GM21423 (cell line): ENCODE data around the gene PRMT7.

Experiments
- ATAC-seq: cut with Tn5 transposase; IDR thresholded peaks from one replicate; pipeline ENCODE4 v1.9.1; 2021; ENCODE audit warnings: mild to moderate bottlenecking, moderate library complexity; ENCODE audit not compliant: unreplicated experiment

Gene PRMT7

DNA sequence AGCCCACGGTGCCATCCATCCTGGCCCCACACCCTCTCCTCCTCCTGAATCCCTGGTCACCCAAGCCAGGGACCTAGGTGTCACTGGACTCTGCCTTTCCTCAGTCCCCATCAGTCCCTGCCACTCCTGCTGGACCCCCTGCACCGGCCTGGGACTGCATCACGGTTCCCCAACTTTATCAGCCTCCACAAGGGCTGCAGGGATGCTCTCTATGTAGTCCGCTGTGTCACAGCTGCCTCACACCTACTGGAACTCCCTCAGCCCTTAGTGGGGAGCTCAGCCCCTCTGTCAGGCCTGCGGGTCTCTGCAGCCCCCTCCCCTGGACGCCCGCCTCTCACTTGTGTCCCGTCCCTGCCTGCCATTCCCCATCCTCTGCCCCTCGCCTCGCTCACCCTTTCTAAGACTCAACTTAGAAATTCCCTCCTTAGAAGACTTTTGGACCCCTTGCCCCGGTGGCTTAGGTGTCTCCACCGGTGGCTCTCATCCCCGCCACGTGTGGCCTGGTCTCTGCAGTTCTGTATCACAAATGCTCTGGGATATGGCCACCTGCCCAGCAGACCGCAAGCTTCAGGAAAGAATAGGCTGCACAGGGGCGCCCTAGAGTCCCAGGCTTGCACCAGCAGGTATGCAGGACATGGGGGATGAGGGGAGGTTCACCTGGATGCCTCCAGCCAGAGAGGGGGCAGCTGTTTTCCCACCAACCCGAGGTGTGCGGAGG is 62.9 kb downstream of the PRMT7 start:
- no peak for ATAC-seq

DNA sequence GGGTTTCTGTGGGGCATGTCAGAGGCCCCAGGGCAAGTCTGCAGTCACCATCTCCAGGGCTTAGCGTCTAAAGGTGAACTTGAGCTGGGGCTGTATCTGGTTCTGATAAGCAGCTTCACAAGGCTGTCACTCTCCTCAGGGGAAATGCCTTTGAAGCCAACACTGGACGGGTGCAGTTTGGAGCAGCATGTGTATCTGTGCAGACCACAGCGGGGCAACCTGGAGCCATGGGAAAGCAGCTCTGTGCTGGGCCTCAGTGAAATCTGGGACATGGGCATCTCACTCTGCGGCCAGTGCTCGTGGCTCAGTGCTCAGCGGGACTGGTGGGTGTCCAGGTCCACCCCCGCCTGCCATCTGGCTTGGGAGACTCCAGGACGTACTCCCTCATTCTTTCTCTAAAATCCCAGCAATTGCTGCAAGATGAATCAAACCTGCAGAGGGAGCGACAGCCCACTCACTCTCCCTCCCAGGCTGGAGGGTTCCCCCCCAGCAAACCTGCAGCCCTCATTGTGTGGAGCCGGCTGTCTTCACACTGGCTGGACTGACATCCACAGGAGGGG is 63.5 kb downstream of the PRMT7 start:
- no peak for ATAC-seq

GRCh38 chr16:68374961-68375660 is 64.3 kb downstream of the PRMT7 start:
- no peak for ATAC-seq

DNA sequence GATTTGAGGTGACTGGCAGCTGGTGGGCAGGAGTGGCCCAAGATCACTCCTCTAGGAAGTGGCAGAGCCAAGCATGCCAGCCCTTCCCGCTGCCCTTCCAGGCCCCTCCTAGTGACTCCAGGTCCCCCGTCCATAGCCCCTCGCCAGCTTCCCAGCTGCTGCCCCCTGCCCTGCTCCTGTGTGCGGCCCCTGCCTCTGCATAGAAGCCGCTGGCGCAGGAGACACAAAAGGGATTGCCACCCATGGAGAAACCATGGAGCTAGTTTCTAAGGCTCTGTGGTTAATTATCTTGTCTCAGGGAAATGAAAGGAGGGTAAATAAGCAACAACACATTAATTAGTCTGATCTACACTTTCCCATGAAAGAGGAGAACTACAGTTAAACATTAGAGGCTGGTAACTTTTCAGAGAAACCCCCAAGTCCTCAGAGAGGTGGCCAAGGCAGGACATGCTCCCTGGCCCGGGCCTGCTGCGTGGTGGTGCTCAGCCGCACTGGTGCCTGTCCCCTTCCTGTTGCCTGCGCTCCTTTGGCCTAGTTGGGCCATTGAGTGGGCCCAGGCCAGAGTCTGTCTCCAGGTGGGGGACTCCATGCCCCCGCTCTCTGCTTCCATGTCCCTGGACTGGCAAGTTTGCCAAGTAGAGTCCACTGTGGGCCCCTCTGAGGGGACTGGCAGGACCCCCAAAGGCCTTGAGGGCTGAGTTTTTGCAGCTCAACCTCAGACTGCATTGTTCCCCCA is 65.2 kb downstream of the PRMT7 start:
- no peak for ATAC-seq

GRCh38 chr16:68376590-68376989 is 65.8 kb downstream of the PRMT7 start:
- no peak for ATAC-seq

- ATAC-seq = no peak
Observed at GRCh38 chr16:68377221-68377620, 66.4 kb downstream of the PRMT7 start.

DNA sequence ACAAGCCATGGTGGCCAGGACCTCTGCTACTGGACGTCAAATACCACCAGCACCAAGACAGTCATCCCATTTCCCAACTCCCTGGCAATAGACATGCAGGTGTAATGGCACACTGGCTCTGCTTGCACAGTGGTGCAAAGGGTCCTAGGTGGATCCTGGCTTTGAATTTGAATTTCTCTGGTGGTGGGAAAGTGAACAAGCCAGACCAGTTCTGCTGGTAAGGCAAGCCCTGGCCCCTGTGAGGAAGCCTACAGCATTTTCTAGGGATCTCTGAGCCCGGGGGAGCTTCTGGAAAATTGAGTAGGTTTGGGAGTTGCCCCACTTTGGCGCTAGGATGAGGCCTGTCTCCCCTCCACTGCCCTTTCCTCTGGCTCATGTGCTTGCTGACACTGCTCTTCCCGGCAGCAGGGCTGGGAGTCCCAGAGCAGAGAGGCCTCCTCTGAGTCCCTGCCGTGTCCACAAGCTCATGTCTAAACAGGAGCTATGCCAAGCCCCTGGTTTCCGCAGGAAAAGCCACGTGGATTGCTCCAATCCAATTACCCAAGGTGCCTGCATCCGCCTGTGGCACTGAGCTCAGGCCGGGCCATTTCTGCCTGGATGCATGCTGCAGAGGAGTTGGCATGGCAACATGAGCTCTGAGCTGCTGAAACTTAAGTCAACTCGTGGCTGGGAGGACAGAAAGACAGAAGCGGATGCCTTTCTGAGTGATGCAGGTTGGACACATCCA is 67.0 kb downstream of the PRMT7 start:
- ATAC-seq = no peak

- ATAC-seq = no peak
Observed at GRCh38 chr16:68378436-68379415, 67.9 kb downstream of the PRMT7 start.

DNA sequence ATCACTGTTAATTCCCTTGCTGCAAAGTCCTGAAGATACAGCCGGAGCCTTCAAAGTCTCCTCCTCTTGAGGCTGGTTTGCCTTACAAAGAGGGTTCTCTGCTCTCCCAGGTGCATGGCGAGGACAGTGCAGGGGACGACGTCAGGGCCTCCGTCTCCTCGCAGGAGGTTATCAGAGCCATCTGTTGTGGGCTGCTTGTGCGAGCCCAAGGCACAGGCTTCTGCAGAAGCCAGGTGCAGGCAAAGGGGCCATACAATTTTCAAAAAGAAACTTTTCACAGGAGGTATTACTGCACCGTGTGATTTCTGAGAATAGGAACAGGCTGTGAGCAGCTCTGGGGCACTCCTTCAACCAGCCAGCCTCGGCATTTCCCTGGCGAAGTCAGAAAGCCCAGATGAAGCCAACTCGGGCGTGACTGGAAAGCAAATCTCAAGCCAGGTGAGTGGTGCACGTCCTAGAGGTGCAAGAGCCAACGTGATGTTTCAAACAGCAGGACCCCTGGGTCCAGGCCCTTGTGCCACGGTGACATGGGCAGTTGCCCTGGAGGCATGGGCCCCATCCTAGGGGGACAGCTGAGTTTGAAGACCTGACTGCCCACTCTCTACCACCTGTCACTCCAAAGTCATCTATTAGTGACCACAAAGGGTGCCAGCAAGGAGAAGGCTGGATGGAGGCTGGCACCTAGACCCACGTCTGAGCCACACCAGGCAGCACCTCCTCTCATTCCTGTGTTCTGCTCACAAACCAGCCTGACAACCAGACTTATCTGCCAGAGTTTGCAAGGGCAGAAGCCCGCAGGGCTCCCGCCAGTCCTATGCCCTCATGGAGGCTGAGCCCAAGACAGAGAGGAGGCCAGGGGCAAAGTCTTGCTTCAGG is 68.9 kb downstream of the PRMT7 start:
- ATAC-seq = no peak

DNA sequence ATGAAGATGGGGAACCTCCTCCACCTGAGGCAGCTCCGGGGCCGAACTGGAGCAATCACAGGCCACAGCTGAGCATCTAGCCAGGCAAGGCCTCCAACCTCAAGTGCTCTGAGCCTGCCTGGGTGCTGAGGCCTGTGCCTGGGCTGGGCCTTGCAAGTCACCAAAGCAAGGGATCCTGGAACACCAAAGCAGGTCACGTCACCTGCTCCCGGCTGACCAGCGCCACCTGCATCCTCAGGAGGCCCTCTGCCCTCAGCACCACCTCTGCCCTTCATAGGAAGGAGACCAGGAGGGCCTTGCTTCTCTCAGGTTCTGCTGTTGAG is 69.5 kb downstream of the PRMT7 start:
- no peak for ATAC-seq

DNA sequence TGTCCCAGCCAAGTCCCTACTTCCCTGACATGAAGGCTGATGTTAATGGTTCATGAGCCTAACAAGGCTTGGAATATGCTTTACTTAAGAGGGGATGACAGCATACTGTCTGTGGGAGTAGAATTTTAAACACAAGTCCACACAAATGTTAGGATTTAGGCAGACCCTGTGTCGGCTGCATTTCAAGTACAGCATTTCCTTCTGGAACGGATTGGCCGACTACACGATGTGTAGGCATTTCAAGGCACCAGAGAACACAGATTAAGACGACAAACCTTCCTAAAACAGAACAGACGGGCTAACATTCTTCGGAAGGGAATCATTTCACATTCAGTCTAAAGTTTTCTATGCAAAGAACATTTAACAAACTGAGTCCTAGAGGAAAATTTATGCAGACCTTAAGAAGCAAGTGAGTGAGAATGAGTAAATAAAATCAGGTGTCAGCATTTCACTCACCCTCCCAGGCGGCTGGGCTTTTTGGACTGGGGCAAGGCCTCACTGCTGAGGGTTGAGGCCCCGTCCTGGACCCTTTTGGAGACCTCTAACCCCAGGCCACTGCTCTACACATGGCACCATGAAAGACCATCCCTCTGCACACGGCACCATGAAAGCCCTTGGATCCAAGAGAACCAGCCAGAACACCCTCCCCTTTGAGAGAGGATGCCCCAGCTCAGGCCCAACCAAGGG is 70.0 kb downstream of the PRMT7 start:
- ATAC-seq = no peak

- no peak for ATAC-seq
Observed at GRCh38 chr16:68381363-68381724, 70.5 kb downstream of the PRMT7 start.

- no peak for ATAC-seq
Observed at GRCh38 chr16:68382296-68382718, 71.5 kb downstream of the PRMT7 start.

DNA sequence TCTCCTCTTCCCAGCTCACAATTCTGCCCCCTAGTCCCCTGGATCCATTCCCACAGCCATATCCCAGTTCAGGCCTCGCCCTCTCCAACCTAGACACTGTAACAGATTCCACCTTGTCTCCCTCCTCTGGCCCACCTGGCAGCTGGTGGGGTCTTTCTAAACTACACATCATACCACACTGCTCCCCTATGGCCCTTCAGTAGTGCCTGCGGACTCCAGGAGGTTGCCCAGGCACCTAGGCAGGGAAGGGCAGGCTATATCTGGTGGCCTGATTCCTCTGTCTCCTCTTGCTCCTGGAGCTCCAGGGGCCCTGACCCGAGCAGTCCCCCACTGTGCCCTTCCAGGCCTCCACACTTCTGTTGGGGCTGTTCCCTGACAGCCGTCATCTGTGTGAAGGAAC is 73.0 kb downstream of the PRMT7 start:
- ATAC-seq = no peak

- ATAC-seq = no peak
Observed at GRCh38 chr16:68384288-68385161, 73.7 kb downstream of the PRMT7 start.

- no peak for ATAC-seq
Observed at GRCh38 chr16:68385371-68385770, 74.6 kb downstream of the PRMT7 start.

DNA sequence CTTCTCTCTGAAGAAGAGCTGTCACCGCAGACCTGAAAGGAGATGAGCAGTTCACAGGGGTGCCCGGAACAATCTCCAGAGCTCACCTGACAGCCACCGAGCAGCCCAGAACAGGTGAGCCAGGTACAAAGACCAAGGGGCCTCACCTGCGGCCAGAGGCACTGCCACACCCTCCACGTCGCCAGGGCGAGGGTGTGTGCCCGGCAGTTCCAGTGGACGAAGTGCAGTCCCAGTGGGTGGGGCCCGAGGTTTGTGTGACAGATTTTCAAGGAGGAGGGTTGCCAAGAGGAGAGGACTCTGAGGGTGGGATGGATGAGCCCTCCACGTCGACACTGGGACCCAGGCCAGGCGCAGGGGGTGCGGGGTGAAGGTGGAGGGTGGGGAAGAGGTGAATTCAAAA is 75.8 kb downstream of the PRMT7 start:
- ATAC-seq = no peak
